DLD1 (cell line): ENCODE measurements around the gene NDC1.
"Not testable (repeated sequence)": the region's sequence is repeated elsewhere in the genome, so short reads cannot be mapped to it uniquely, and the experiment has no call there.

Experiments used
- in situ Hi-C: cut with HindIII; loops from 2 replicates; pipeline ENCODE4 v1.10.0; 2017; ENCODE audit warnings: low sequenced_read_pairs

NDC1 gene, protein sequence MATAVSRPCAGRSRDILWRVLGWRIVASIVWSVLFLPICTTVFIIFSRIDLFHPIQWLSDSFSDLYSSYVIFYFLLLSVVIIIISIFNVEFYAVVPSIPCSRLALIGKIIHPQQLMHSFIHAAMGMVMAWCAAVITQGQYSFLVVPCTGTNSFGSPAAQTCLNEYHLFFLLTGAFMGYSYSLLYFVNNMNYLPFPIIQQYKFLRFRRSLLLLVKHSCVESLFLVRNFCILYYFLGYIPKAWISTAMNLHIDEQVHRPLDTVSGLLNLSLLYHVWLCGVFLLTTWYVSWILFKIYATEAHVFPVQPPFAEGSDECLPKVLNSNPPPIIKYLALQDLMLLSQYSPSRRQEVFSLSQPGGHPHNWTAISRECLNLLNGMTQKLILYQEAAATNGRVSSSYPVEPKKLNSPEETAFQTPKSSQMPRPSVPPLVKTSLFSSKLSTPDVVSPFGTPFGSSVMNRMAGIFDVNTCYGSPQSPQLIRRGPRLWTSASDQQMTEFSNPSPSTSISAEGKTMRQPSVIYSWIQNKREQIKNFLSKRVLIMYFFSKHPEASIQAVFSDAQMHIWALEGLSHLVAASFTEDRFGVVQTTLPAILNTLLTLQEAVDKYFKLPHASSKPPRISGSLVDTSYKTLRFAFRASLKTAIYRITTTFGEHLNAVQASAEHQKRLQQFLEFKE

DNA sequence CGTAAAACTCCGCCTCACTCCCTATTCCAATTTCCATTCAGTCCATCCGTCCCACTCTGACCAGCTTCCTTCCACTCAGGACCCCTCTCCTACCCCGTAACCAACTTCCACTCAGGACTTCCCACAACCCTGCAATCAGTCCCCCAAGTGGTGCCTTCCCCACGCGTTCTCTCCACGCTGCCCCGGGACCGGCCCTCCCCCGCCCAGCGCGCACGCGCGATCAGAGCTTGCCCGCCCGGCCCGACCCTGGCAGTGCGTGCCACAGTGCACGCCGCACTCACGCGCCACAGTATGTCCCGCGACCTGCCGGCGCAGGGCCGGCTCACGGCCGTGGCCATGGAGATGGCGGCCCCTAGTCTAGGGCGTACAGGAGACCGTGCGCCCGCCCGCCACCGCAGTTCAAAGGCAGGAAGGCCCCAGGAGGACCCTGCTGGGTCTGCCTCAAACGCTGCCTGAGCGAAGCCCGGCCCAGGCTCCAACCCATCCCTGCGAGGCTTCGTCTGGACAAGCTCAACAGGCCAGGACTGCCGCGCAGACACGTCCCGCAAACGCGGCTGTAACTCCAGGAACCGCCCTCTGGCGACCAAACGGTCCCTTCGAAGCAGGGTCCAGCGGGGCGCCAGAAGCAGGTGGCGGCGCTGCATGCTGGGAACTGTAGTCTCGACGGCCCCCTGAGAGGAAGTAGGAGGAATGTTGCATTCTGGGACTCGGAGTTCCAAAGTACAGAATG, at the start of gene NDC1:
TSS of gene NDC1 (minus strand) at position 373 of the 730 bp plus-strand sequence. CDS start at position 338, 35 bp downstream.
- in situ Hi-C loops, result no loop called here

DNA sequence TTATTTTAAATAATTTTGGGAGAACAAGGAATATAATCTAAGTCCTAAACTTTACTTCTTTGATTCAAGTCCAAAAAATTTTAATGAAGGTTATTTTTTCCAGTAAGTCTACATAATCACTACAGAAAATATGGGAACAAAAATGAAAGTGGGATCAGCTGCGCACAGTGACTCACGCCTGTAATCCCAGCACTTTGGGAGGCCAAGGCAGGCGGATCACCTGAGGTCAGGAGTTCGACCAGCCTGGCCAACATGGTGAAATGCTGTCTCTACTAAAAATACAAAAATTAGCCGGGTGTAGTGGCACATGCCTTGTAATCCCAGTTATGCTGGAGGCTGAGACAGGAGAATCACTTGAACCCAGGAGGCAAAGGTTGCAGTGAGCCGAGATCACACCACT, 45.5 kb upstream of the NDC1 start:
- in situ Hi-C loops, result not testable (repeated sequence)

DNA sequence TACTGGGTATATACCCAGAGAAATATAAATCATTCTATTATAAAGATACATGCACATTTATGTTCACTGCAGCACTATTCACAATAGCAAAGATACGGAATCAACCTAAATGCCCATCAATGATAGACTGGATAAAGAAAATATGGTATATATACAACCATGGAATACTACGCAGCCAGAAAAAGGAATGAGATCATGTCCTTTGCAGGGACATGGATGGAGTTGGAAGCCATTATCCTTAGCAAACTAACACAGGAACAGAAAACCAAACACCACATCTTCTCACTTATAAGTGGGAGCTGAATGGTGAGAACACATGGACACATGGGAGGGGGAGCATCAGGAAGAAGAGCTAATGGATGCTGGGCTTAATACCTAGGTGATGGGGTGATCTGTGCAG, 43.8 kb upstream of the NDC1 start:
- in situ Hi-C loops, result not testable (repeated sequence)

DNA sequence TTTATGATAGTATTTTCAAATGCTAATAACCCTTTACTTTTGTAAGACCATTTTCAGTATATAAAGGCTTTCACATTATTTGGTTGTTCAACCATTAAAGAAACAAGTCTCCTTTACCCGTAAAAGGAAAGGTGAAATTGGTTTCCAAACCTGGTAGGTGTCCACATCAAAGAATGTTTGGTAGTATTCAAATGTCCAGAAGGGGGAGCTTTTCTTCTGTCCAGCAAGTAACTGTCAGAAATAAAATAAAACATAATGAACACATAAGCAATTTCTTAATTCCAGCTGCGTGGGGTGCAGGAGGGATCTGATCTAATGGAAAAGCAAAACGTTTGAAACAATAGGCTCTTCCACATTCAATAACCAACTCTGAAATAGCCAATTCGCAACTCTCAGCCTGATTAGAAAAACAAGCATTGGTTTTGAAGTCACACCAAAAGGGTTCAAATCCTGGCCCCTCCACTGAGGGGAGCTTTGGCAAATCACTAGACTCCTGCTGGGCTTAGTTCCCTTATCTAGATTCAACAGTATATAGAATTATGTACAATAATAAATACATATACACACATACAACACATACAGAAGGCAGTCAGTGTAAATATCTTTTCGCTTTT, 40.5 kb upstream of the NDC1 start:
- in situ Hi-C loops, result no loop called here

DNA sequence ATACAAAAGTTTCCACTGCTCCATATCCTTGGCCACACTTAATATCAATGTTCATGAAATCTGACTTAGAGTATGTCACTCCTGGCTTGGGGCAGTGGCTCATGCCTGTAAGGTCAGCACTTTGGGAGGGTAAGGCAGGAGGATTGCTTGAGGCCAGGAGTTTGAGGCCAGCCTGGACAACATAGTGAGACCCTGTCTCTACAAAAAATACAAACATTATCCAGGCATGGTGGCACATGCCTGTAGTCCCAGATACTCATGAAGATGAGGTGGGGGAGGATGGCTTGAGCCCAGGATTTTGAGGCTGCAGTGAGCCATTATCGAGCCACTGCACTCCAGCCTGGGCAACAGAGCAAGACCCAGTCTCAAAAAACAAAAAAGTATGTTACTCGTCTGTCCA, 37.1 kb upstream of the NDC1 start:
- in situ Hi-C loops, result not testable (repeated sequence)

DNA sequence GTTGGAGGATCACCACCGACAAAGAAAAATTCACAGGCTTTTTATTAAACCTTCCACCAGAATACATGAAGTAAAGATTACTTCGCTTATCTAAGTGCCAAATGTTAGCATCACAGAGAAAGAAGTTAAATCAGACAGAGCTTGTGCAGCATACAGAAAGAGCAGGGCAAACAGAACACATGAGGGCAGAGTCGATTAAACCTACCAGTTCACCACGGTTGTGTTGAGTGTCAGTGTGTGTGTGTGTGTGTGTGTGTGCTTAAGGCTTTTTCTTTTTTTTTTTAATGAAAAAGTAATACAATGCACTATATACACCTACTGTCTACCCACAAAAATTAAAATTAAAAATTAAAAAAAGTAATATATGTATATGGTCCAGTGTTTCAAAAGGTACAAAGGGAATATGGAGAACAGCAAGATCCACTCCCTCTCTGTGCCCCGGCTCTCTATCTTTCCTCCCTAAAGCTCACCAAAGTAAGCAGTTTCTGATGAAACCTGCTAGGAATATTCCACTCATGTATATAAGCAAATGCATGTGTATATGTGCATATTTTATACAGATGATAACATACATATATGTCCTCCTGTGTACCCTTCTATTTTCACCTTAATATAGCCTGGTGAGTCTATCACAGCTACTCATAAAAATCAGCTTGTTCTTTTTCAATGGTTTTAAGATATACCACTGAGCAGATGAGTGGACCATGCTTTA, 33.8 kb upstream of the NDC1 start:
- in situ Hi-C loops, result no loop called here

DNA sequence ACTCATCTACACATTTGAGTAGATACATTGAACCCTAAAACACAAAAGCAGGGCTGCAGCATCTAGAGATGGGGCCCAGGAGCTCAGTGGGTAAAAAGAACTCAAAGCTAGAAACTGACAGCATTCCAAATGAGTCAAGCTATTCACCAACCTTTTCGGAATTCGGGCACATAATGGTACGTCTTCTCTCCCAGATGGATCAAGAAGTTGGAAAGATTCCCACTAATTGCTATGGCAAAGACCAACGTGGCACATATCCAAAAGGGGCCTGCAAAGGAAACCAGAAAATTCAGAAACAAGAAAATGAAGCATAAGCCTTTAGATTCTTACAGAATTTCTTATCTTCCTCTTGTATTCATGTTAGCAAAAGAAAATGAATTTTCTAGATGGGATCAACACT, 33.1 kb upstream of the NDC1 start:
- in situ Hi-C loops, result no loop called here

DNA sequence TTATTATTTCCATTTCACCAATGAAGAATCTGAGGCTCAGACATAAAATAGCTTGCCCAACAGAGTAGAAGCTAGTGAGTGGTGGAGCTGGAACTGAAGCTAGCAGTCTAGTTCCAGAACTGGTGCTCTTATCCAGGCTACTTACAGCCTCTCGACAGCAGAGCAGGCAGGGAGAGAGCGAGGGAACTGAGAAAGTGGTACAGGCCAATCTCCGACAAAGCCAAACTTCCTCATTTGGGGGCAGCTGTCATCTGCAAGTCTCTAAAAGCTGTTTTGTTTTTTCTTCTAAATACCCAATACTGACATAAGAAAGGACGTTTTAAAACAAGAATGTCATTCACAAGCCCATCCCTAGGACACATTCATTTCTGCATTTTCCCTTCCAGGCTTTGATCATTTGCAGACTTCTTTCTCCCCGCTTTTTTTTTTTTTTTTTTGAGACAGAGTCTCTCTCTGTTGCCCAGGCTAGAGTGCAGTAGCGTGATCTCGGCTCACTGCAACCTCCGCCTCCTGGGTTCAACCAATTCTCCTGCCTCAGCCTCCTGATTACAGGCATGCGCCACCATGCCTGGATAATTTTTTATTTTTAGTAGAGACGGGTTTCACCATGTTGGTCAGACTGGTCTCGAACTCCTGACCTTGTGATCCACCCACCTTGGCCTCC, 31.5 kb upstream of the NDC1 start:
- in situ Hi-C loops, result no loop called here

DNA sequence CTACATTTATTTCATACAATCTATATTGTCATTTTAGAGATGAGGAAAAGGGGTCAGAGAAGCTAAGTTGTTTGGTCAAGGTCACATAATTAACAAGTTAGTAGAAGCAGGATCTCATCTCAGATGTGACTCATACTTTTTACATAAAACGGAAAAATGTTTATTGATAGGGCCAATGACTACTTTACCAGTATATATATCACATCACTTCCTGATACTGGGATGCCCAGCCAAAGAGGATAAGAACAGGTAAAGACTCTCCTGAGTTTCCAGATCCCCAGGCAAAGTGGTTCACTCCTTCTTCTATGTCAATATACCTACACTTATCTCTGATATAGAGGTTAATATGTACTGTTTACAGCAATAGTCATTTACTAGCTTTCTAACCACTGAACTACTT, 30.5 kb upstream of the NDC1 start:
- in situ Hi-C loops, result no loop called here

DNA sequence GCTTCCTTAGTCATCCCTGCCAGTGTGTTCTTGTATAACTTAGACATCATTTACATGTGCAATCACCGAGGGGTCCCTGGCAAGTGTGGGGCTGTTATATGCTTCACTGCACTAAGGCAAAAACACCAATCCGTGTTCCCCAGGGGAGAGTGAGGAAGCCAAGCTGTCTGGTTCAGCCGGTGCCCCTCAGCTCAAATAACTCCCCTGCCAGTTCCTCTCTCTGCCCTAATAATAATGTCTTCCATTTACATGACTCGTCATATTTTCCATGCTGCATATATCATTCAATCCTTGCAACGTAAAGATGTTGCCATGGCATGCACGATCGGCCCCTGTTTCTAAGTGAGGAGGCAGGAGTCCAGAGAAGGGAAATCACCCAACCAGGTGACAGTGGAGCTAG, 24.4 kb upstream of the NDC1 start:
- in situ Hi-C loops, result no loop called here

DNA sequence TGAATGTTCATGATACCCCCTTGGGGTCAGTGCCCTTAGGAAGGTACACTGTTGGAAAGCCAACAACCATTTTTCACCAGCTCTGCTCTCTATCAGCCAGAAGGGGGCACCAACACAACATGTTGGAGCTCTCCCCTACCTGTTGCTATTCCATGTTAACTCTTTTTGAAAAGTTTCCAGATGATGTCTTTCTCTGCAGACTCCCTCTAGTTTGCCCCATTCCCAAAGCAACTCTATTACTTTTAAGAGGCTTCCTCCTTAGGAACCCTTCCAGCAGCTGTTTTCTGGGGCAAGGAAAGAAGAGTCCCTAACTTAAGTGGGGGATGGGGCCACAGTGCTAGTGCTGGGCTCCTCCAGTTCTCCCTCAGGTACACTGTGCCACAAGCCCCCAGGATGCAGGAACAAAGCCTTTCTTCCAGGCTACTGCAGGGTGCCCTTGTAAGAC, 22.9 kb upstream of the NDC1 start:
- in situ Hi-C loops, result no loop called here

DNA sequence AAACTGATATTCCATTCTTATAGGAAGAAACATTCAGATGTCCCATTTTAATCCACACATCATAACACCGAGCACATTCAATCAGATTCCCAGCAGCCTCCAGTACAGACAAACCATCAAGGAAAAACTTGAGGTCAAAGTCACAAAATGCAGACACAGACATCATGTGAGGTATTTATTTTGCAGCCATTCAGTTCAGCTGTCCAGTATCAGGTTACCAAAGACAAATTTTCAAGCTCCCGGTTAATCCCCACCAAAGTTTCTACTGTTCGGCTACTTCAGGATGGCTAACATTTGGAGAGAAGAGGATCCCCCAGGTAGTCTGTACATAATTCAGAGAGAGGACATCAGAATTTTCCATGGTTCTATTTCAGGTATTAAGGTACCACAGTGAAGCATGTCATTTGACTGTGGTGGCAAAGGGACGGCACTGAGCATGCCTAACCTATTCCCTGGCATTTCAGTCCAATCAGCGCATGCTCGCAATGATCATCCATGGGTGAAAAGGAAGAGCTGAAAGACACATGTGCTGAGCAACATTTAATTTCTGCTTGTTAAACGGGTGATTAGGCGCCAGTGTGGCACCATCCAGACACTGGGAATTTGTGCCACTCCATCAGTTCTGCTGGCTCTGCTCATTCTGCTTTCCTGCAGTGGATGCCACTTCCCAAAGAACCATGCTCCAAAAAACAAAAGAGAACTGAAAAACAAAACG, 13.6 kb upstream of the NDC1 start:
- in situ Hi-C loops, result no loop called here

DNA sequence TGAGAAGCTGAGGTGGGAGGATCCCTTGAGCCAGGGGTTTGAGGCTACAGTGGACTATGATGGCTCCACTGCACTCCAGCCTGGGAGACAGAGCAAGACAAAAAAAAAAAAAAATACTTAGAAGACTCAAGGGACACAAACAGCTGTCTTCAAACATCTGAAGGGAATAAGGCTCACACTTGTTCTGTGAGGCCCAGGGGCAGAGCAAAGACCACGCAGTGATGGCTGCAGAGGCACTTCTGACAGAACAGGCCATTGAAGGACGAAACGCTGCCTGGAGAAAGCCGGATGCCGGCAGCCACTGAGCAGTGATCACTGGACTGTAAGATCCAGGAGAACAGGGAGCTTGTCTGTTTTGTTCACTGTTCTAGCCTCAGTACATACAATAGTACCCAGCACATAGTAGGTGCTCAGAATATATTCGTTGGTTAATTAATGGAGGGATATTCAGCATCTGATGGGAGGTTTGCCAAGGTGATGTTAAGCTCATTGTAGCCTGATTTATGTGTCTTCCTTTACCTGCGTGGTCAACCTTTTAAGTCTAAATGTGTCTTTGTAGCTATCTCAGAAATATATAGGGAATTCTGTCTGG, 12.1 kb upstream of the NDC1 start:
- in situ Hi-C loops, result no loop called here

DNA sequence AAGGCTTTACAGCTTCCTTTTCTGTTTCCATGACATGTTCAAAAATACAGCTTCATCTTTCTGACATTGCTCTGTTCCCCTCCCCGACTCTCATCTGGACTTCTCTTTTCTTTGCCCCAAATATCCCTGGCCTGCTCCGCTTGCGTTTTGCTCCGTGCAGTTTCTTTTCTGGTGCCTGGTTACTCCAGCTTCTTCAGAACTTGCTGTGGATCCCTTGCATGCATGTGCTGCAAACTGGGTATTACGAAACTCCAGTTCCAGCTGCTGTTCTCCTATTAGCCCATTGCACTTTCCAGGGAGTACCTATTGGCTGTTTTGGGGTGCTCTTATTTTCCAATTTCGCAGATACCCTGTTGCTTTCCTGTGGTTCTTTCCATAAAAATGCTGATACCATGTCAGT, 9.9 kb upstream of the NDC1 start:
- in situ Hi-C loops, result no loop called here

DNA sequence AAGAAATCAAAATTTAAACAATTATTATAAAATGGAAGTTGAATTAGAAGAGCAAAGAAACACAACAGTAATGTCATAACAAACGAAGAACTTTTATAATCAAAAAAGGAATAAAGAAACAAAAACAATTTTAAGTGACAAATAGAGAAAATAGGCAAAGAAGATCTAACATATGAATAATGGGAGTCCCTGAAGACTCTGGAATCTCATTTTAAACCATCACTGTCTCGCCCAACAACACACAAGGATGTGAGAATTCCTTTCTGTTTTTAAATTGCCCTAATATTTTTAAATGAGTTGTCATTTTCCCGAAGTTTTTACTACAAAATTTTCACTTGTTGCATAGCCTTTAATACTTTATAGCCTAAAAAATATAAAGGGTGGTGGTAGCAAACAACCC, 4.3 kb upstream of the NDC1 start:
- in situ Hi-C loops, result no loop called here

DNA sequence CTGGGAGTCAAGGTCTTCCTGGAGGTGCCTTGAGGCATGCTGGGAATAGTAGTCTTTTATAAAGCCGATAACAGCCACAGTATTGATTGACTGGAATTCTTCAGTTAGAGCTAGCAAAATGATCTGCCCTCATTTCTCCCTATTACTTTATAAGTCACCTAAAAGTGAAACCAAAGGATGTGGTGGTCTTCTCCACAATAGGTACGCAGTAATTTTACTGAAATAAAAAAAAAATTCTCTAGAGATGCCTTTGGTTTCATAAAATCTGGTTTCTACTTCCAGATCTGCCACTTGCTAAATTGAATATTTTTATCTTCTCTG, 518 bp upstream of the NDC1 start:
- in situ Hi-C loops, result no loop called here

DNA sequence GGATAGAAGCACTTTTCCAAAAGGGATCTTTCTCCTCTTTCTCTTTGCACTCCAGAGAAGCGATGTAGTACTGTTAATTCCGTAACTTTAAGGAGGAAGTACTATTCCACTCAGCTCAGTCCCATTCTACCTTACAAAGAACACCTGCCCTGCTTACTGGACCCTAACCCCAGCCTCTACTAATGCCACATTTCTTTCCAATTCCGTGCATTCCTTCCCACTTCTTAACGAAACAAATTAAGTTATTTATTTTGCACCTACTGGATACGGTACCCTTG, 511 bp downstream of the NDC1 start:
- in situ Hi-C loops, result no loop called here

DNA sequence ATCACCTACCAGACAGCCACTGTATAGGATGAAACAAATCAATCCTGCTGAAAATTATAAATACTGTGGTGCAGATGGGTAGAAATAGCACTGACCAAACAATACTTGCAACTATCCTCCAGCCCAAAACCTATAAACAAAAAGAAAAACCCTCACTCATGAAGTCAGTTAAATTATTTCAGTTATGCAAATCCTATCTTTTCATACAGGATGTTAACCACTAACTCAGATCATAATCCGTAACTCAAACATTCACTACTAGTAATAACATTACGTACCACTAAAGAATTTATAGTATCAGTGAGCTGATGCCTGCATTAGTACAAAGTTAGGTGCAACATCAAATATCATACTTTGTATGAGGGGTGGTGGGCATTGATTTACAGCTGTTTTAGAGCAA, 2.6 kb downstream of the NDC1 start:
- in situ Hi-C loops, result no loop called here

DNA sequence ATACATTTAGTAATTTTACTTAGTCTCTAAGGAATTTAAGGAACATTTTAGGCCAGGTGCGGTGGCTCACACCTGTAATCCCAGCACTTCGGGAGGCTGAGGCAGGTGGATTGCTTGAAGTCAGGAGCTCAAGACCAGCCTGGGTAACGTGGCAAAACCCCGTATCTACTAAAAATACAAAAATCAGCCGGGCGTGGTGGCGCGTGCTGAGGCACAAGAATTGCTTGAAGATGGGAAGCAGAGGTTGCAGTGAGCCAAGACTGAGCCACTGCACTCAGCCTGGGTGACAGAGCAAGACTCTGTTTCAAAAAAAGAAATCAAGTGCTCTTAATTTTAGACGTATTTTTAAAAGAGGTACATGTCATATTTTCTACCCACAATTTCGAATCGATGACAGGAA, 3.3 kb downstream of the NDC1 start:
- in situ Hi-C loops, result no loop called here

DNA sequence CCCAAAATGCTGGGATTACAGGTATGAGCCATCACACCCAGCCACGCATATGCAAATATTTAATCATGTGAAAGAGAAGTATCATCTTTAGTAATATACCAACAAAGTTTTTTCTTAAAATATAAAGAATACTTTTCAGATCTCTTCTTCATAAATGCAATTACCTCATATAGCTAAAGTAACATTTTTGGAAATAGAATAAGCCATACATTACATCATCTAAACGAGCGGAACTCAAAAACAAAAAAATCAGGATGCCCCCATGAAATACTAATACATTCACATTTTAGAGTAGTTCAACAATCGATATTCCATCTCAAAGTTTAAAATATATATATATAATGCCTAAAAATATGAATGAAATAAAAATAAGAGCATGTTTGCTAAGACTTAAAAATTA, 4.7 kb downstream of the NDC1 start:
- in situ Hi-C loops, result no loop called here
